IMR-90 (cell line): ENCODE data around the gene ESD. TPM values are rescaled to one million over a fixed set of nuclear protein-coding genes. Genes with fewer than 3 reads are reported as not detected.

Experiments used
- ATAC-seq: fragments of 200-7000 bp; cut with Tn5 transposase; 2 replicates; pipeline ENCODE4 v1.9.1; 2020; ENCODE audit warnings: low read depth, mild to moderate bottlenecking, moderate library complexity
- BruUV-seq: library from RNA; stranded (reverse); fragments of 400-500 nt; replicated peaks from 2 replicates; lab custom pipeline; 2021; lab: Mats Ljungman, UMichigan
- CTCF ChIA-PET: fragments of 300-600 bp; formaldehyde crosslinking; extraction: SDS; loops from one replicate; lab custom pipeline; 2021; ENCODE audit warnings: antibody characterized with exemption; lab: Yijun Ruan, JAX
- POLR2A ChIA-PET: fragments of 300-600 bp; sonication (Branson Sonifier 250); formaldehyde crosslinking; loops from one replicate; lab custom pipeline; 2022; ENCODE audit warnings: antibody characterized with exemption; ENCODE audit not compliant: unreplicated experiment; lab: Charles Lee
- DNase-seq: peaks from one replicate; pipeline ENCODE4 v3.0.0; 2013
- H2AFZ ChIP-seq: replicated peaks from 2 replicates; pipeline ENCODE3; 2013; ENCODE audit warnings: low read length, mild to moderate bottlenecking; ENCODE audit not compliant: poor library complexity
- H2AK5ac ChIP-seq: 2 replicates; pipeline ENCODE4 v1.6.1; 2013; ENCODE audit warnings: low read depth, low read length, inconsistent platforms
- H2AK9ac ChIP-seq: replicated peaks from 2 replicates; pipeline ENCODE3; 2013; ENCODE audit warnings: mild to moderate bottlenecking, low read depth, low read length, moderate library complexity; ENCODE audit not compliant: poor library complexity
- H2BK120ac ChIP-seq: 2 replicates; pipeline ENCODE4 v1.6.1; 2013; ENCODE audit warnings: low read depth, low read length, inconsistent platforms
- H2BK15ac ChIP-seq: 3 replicates; pipeline ENCODE4 v1.6.1; 2013; ENCODE audit warnings: low read depth, low read length, inconsistent platforms
- H2BK20ac ChIP-seq: 2 replicates; pipeline ENCODE4 v1.6.1; 2013; ENCODE audit warnings: low read depth, mild to moderate bottlenecking, inconsistent platforms, low read length, moderate library complexity
- H2BK5ac ChIP-seq: 2 replicates; pipeline ENCODE4 v1.6.1; 2013; ENCODE audit warnings: mild to moderate bottlenecking, low read depth, low read length, inconsistent platforms; ENCODE audit not compliant: poor library complexity, severe bottlenecking
- H3K14ac ChIP-seq: replicated peaks from 2 replicates; pipeline ENCODE4 v1.6.1; 2013; ENCODE audit warnings: low read depth, low read length, inconsistent platforms
- H3K18ac ChIP-seq: 2 replicates; pipeline ENCODE4 v1.6.1; 2013; ENCODE audit warnings: low read depth, low read length, control low read depth
- H3K23ac ChIP-seq: 2 replicates; pipeline ENCODE4 v1.6.1; 2013; ENCODE audit warnings: low read depth, low read length, inconsistent platforms
- H3K27ac ChIP-seq: 2 replicates; pipeline ENCODE4 v1.5.1; 2013; ENCODE audit warnings: mild to moderate bottlenecking, control low read depth, low read length; ENCODE audit not compliant: insufficient read depth
- H3K27me3 ChIP-seq: 2 replicates; pipeline ENCODE4 v1.6.1; 2013; ENCODE audit warnings: low read length; ENCODE audit not compliant: control insufficient read depth, insufficient read depth
- H3K36me3 ChIP-seq: 2 replicates; pipeline ENCODE4 v1.6.1; 2013; ENCODE audit warnings: low read length, mixed read lengths; ENCODE audit not compliant: control insufficient read depth, insufficient read depth
- H3K4ac ChIP-seq: 2 replicates; pipeline ENCODE4 v1.6.1; 2013; ENCODE audit warnings: low read depth, low read length, inconsistent platforms
- H3K4me1 ChIP-seq: 2 replicates; pipeline ENCODE4 v1.6.1; 2013; ENCODE audit warnings: low read length, mixed read lengths; ENCODE audit not compliant: control insufficient read depth, insufficient read depth
- H3K4me2 ChIP-seq: 2 replicates; pipeline ENCODE4 v1.6.1; 2013; ENCODE audit warnings: low read depth, mild to moderate bottlenecking, control low read depth, low read length, moderate library complexity
- H3K4me3 ChIP-seq: 2 replicates; pipeline ENCODE4 v1.5.1; 2013; ENCODE audit warnings: low read depth, mild to moderate bottlenecking, control low read depth, low read length, moderate library complexity; ENCODE audit not compliant: insufficient read depth
- H3K56ac ChIP-seq: 2 replicates; pipeline ENCODE4 v1.6.1; 2013; ENCODE audit warnings: low read length, inconsistent platforms; ENCODE audit not compliant: insufficient read depth; ENCODE audit errors: extremely low read depth
- H3K79me1 ChIP-seq, 2 experiments: 2 replicates each; pipeline ENCODE4 v1.6.1; 2013; ENCODE audit warnings: low read length in 2 of 2, inconsistent platforms in 1 of 2, low read depth in 1 of 2
- H3K9ac ChIP-seq: 2 replicates; pipeline ENCODE4 v1.6.1; 2013; ENCODE audit warnings: low read depth, low read length, control low read depth
- H3K9me1 ChIP-seq: 2 replicates; pipeline ENCODE4 v1.6.1; 2013; ENCODE audit warnings: low read length, inconsistent platforms; ENCODE audit not compliant: insufficient read depth
- H3K9me3 ChIP-seq: 2 replicates; pipeline ENCODE4 v1.6.1; 2013; ENCODE audit warnings: low read length; ENCODE audit not compliant: control insufficient read depth, insufficient read depth
- H4K20me1 ChIP-seq: 2 replicates; pipeline ENCODE4 v1.6.1; 2013; ENCODE audit warnings: low read length, inconsistent platforms; ENCODE audit not compliant: insufficient read depth
- H4K5ac ChIP-seq: 2 replicates; pipeline ENCODE4 v1.6.1; 2013; ENCODE audit warnings: mild to moderate bottlenecking, low read depth, low read length, control low read depth
- H4K8ac ChIP-seq, 2 experiments: 2 replicates each; pipeline ENCODE4 v1.6.1; 2013; ENCODE audit warnings: low read depth in 2 of 2, low read length in 2 of 2, control low read depth in 1 of 2, inconsistent platforms in 1 of 2
- H4K91ac ChIP-seq: 2 replicates; pipeline ENCODE4 v1.6.1; 2013; ENCODE audit warnings: low read depth, low read length, inconsistent platforms; ENCODE audit not compliant: insufficient read depth
- BHLHE40 ChIP-seq: fragments of 150-350 bp; IDR thresholded peaks from 2 replicates; pipeline ENCODE4 v1.6.1; 2016; ENCODE audit warnings: mild to moderate bottlenecking, low read depth, low read length
- CEBPB ChIP-seq: IDR thresholded peaks from 2 replicates; pipeline ENCODE4 v1.6.1; 2012; ENCODE audit warnings: low read depth, low read length, improper control_type of control experiment
- CHD1 ChIP-seq: IDR thresholded peaks from 2 replicates; pipeline ENCODE4 v1.6.1; 2012; ENCODE audit warnings: low read depth, low read length, improper control_type of control experiment
- CTCF ChIP-seq: conservative IDR thresholded peaks from 2 replicates; pipeline ENCODE4 v1.5.1; 2012; ENCODE audit warnings: mild to moderate bottlenecking, low read depth, low read length, improper control_type of control experiment
- FOS ChIP-seq: fragments of 150-350 bp; IDR thresholded peaks from 2 replicates; pipeline ENCODE4 v1.6.1; 2016; ENCODE audit warnings: low read depth, low read length
- MAFK ChIP-seq: IDR thresholded peaks from 2 replicates; pipeline ENCODE4 v1.6.1; 2012; ENCODE audit warnings: low read depth, low read length, improper control_type of control experiment
- MAZ ChIP-seq: IDR thresholded peaks from 2 replicates; pipeline ENCODE4 v1.6.1; 2012; ENCODE audit warnings: low read depth, mild to moderate bottlenecking, low read length, improper control_type of control experiment, moderate library complexity, borderline replicate concordance
- MXI1 ChIP-seq: IDR thresholded peaks from 2 replicates; pipeline ENCODE4 v1.6.1; 2012; ENCODE audit warnings: low read depth, mild to moderate bottlenecking, low read length, moderate library complexity, borderline replicate concordance
- NFE2L2 ChIP-seq: fragments of 150-350 bp; IDR thresholded peaks from 2 replicates; pipeline ENCODE4 v1.6.1; 2016; ENCODE audit warnings: low read depth, mild to moderate bottlenecking, low read length
- POLR2A ChIP-seq: IDR thresholded peaks from 2 replicates; pipeline ENCODE4 v1.6.1; 2012; ENCODE audit warnings: mild to moderate bottlenecking, low read depth, low read length
- RAD21 ChIP-seq: IDR thresholded peaks from 2 replicates; pipeline ENCODE4 v1.6.1; 2012; ENCODE audit warnings: low read length, improper control_type of control experiment
- RCOR1 ChIP-seq: IDR thresholded peaks from 2 replicates; pipeline ENCODE4 v1.6.1; 2012; ENCODE audit warnings: mild to moderate bottlenecking, low read length, improper control_type of control experiment; ENCODE audit not compliant: insufficient replicate concordance
- RFX5 ChIP-seq: IDR thresholded peaks from 2 replicates; pipeline ENCODE4 v1.8.0; 2012; ENCODE audit warnings: low read depth, mild to moderate bottlenecking, low read length, moderate library complexity
- SMC3 ChIP-seq: fragments of 150-350 bp; IDR thresholded peaks from 2 replicates; pipeline ENCODE4 v1.6.1; 2016; ENCODE audit warnings: low read depth, mild to moderate bottlenecking, antibody characterized with exemption, low read length, moderate library complexity
- WGBS, 2 experiments: methylation state at CpG; one replicate each; pipeline versions ENCODE4 v1.1.5 to v1.1.7; 2013; ENCODE audit warnings: missing lambda C conversion rate in 2 of 2; ENCODE audit not compliant: insufficient read length in 1 of 2; ENCODE audit errors: extremely low coverage in 2 of 2; 5-methylcytosine and 5-hydroxymethylcytosine counted together
- dilution Hi-C: fragments of 300-500 bp; cut with HindIII; formaldehyde crosslinking; loops from one replicate; pipeline ENCODE4 v1.14.3; 2018; ENCODE audit warnings: low sequenced_read_pairs; ENCODE audit not compliant: unreplicated experiment
- in situ Hi-C: fragments of 300-500 bp; cut with MboI; formaldehyde crosslinking; loops from 3 replicates; pipeline ENCODE4 v1.14.3; 2019; ENCODE audit warnings: low sequenced_read_pairs, inconsistent platforms, mixed read lengths
- intact Hi-C: fragments of 100-400 bp; cut with micrococcal nuclease; formaldehyde crosslinking; loops from 2 replicates; pipeline ENCODE4 v1.10.0; 2022
- polyA plus RNA-seq, 3 experiments: library from polyadenylated mRNA; depleted of rRNA; stranded (reverse); fragments of >200 nt; gene quantifications; 2 replicates each; pipeline ENCODE4 v1.2.3, GENCODE V29; 2012; ENCODE audit warnings: low replicate concordance in 1 of 3
- total RNA-seq: library from RNA; depleted of rRNA; stranded (reverse); fragments of >200 nt; gene quantifications from 2 replicates; pipeline ENCODE4 v1.2.3, GENCODE V29; 2012
- TF ChIP-seq, protein P1 (sequence below): fragments of 150-350 bp; IDR thresholded peaks from 2 replicates; pipeline ENCODE4 v1.6.1; 2016; ENCODE audit warnings: low read depth, mild to moderate bottlenecking, low read length, moderate library complexity, borderline replicate concordance
- TF ChIP-seq, protein P2 (sequence below): fragments of 150-350 bp; IDR thresholded peaks from 2 replicates; pipeline ENCODE4 v1.6.1; 2017; ENCODE audit warnings: mild to moderate bottlenecking, antibody characterized with exemption, low read length, low read depth

ESD gene
- total and polyA plus RNA-seq, 2 of the 4 experiments (the other 2 are of a cell fraction): 90.4 to 135 TPM

DNA sequence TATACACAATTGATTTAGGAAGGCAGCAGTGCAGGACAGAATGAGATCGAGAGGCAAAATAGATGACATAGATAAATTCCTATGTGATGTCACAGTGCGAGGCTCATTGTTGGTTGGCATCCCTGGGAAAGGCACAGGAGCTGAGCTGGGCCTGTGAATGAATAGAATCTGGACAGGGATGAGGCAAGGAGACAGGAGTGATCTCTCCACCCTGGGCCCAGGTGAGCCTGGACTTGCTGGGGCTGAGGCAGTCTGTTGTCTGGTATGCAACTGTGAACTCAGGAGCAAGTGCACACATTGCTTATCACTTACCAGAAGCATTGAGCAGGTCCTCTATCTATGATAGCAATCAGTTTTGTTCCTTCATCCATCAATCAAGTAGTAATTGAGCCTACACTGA, 48.2 kb upstream of the ESD start:
- Histone ChIP-seq H3K4me3 (no peak overlapping the region), H3K56ac (no peak overlapping the region), H2AK5ac (no peak overlapping the region), H2AFZ (no peak overlapping the region), H2BK15ac (no peak overlapping the region), H3K4me2 (no peak overlapping the region), H4K5ac (no peak overlapping the region), H3K36me3 (no peaks in the 10 kb centered on the region), H3K9me1 (no peaks in the 10 kb centered on the region), H3K4me1 (no peaks in the 10 kb centered on the region), H2BK5ac (no peak overlapping the region), H2BK120ac (no peak overlapping the region), H4K91ac (no peak overlapping the region), H3K23ac (no peak overlapping the region), H3K9me3 (no peaks in the 10 kb centered on the region), H3K27ac (no peak overlapping the region), H3K27me3 (peaks cover 10% of the 10 kb centered on the region), H4K20me1 (no peaks in the 10 kb centered on the region), H4K8ac (no peak overlapping the region), H2AK9ac (no peak overlapping the region), H3K4ac (no peak overlapping the region), H3K9ac (no peak overlapping the region), H3K14ac (no peak overlapping the region), H2BK20ac (no peak overlapping the region), H3K79me1 (no peaks in the 10 kb centered on the region), H3K18ac (no peak overlapping the region)
- intact Hi-C loops: no loop called here
- no TSS peak for BruUV-seq
- no peak for TF ChIP-seq FOS
- TF ChIP-seq MAFK: no peak
- TF ChIP-seq CTCF: no peak
- no peak for TF ChIP-seq RFX5
- TF ChIP-seq, protein P1, sequence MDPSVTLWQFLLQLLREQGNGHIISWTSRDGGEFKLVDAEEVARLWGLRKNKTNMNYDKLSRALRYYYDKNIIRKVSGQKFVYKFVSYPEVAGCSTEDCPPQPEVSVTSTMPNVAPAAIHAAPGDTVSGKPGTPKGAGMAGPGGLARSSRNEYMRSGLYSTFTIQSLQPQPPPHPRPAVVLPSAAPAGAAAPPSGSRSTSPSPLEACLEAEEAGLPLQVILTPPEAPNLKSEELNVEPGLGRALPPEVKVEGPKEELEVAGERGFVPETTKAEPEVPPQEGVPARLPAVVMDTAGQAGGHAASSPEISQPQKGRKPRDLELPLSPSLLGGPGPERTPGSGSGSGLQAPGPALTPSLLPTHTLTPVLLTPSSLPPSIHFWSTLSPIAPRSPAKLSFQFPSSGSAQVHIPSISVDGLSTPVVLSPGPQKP: no peak
- no peak for TF ChIP-seq RAD21
- no peak for TF ChIP-seq CEBPB
- TF ChIP-seq SMC3: no peak
- TF ChIP-seq POLR2A: no peak
- no peak for TF ChIP-seq MXI1
- TF ChIP-seq, protein P2, sequence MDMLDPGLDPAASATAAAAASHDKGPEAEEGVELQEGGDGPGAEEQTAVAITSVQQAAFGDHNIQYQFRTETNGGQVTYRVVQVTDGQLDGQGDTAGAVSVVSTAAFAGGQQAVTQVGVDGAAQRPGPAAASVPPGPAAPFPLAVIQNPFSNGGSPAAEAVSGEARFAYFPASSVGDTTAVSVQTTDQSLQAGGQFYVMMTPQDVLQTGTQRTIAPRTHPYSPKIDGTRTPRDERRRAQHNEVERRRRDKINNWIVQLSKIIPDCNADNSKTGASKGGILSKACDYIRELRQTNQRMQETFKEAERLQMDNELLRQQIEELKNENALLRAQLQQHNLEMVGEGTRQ: no peak
- no peak for TF ChIP-seq BHLHE40
- no peak for TF ChIP-seq CHD1
- TF ChIP-seq RCOR1: no peak
- no peak for TF ChIP-seq NFE2L2
- no peak for TF ChIP-seq MAZ
- WGBS, 2 experiments: 86% methylated on average over 2 of the region's 2 CpGs; no CpG with 5 or more reads in 1 of the 2 experiments
- DNase-seq: no peak
- ATAC-seq: no peak
- ChIA-PET CTCF (no interaction called here), POLR2A (no interaction called here)
- in situ Hi-C loops: no loop called here
- dilution Hi-C loops: no loop called here
